Spinal cord (tissue), 10 donors: ENCODE data around the gene CASQ2. TPM values are rescaled to one million over a fixed set of nuclear protein-coding genes. Genes with fewer than 3 reads are reported as not detected.
"Not testable (repeated sequence)": the region's sequence is repeated elsewhere in the genome, so short reads cannot be mapped to it uniquely, and the experiment has no call there.

Experiments used
- DNase-seq, 6 donors: peaks; one replicate each; pipeline versions ENCODE4 v3.0.0 to v3.0.0-alpha.2; 2013 to 2015; ENCODE audit warnings: low spot score in 6 of 6, low read depth in 4 of 6
- H3K27ac ChIP-seq: one replicate; pipeline ENCODE4 v1.5.1; 2013; ENCODE audit warnings: low read depth, low read length, control low read depth
- H3K27me3 ChIP-seq: one replicate; pipeline ENCODE4 v1.6.1; 2013; ENCODE audit warnings: low read length; ENCODE audit not compliant: control insufficient read depth, insufficient read depth
- H3K36me3 ChIP-seq: one replicate; pipeline ENCODE4 v1.6.1; 2013; ENCODE audit warnings: low read length; ENCODE audit not compliant: control insufficient read depth, insufficient read depth
- H3K4me1 ChIP-seq: one replicate; pipeline ENCODE4 v1.6.1; 2013; ENCODE audit warnings: low read length; ENCODE audit not compliant: control insufficient read depth, insufficient read depth
- H3K4me3 ChIP-seq: one replicate; pipeline ENCODE4 v1.5.1; 2013; ENCODE audit warnings: low read depth, low read length, control low read depth
- H3K9me3 ChIP-seq: one replicate; pipeline ENCODE4 v1.6.1; 2013; ENCODE audit warnings: low read length; ENCODE audit not compliant: control insufficient read depth, insufficient read depth
- WGBS: methylation state at CpG from one replicate; pipeline ENCODE4 v1.1.5; 2013; ENCODE audit warnings: missing lambda C conversion rate; ENCODE audit not compliant: insufficient coverage; 5-methylcytosine and 5-hydroxymethylcytosine counted together
- polyA plus RNA-seq, 2 donors: library from polyadenylated mRNA; unstranded; fragments of 120-200 nt; gene quantifications; one replicate each; pipeline ENCODE4 v1.2.1, GENCODE V29; 2013; ENCODE audit not compliant: insufficient read length in 2 of 2
- total RNA-seq, 2 donors: library from RNA; depleted of rRNA in 1 of 2; stranded (reverse); fragments of 120-200 nt in 1 of 2; fragments of >200 nt in 1 of 2; gene quantifications; one replicate each; pipeline versions ENCODE4 v1.2.3 to v1.2.4, GENCODE V29; 2013 to 2014
- donor health status: healthy.

The CASQ2 gene
- total and polyA plus RNA-seq, 4 donors, result 1.1 to 3.1 (median 1.4) TPM

GRCh38 chr1:115783311-115783710 is 14.8 kb upstream of the CASQ2 start:
- Histone ChIP-seq H3K4me3 (no peak overlapping the region), H3K36me3 (no peaks in the 10 kb centered on the region), H3K27ac (no peak overlapping the region), H3K27me3 (no peaks in the 10 kb centered on the region), H3K9me3 (no peaks in the 10 kb centered on the region), H3K4me1 (no peaks in the 10 kb centered on the region)
- DNase-seq, result no peak

GRCh38 chr1:115782571-115783281 is 14.2 kb upstream of the CASQ2 start:
- H3K4me3 ChIP-seq, result no peak overlapping the region
- no peaks in the 10 kb centered on the region for H3K4me1 ChIP-seq
- H3K27me3 ChIP-seq, result no peaks in the 10 kb centered on the region
- no peak overlapping the region for H3K27ac ChIP-seq
- no peaks in the 10 kb centered on the region for H3K36me3 ChIP-seq
- no peaks in the 10 kb centered on the region for H3K9me3 ChIP-seq
- WGBS, result no CpG with 5 or more reads among the region's 1 CpG
- no peak for DNase-seq

- no peak overlapping the region for H3K27ac ChIP-seq
- no peaks in the 10 kb centered on the region for H3K9me3 ChIP-seq
- H3K27me3 ChIP-seq, result no peaks in the 10 kb centered on the region
- WGBS, result 100% methylated on average over 1 of the region's 3 CpGs
- no peaks in the 10 kb centered on the region for H3K36me3 ChIP-seq
- H3K4me3 ChIP-seq, result no peak overlapping the region
- H3K4me1 ChIP-seq, result no peaks in the 10 kb centered on the region
- no peak for DNase-seq
Measured at GRCh38 chr1:115781851-115782250, 13.3 kb upstream of the CASQ2 start.

- DNase-seq, result no peak
- no peak overlapping the region for H3K27ac ChIP-seq
- WGBS, result no CpG with 5 or more reads among the region's 1 CpG
Measured at GRCh38 chr1:115781343-115781742, 12.8 kb upstream of the CASQ2 start.

GRCh38 chr1:115780655-115781054 is 12.1 kb upstream of the CASQ2 start:
- not testable (repeated sequence) for H3K4me3 ChIP-seq, H3K27me3 ChIP-seq, H3K36me3 ChIP-seq, H3K27ac ChIP-seq, H3K9me3 ChIP-seq, H3K4me1 ChIP-seq, DNase-seq
- no CpG with 5 or more reads among the region's 2 CpGs for WGBS

More at GRCh38 chr1:115781343-115781742, 12.8 kb upstream of the CASQ2 start:
- Histone ChIP-seq H3K4me1 (no peaks in the 10 kb centered on the region), H3K4me3 (no peak overlapping the region), H3K27me3 (no peaks in the 10 kb centered on the region), H3K9me3 (no peaks in the 10 kb centered on the region), H3K36me3 (no peaks in the 10 kb centered on the region)

GRCh38 chr1:115779075-115779474 is 10.6 kb upstream of the CASQ2 start:
- H3K4me3 ChIP-seq, H3K27me3 ChIP-seq, H3K27ac ChIP-seq, DNase-seq, H3K9me3 ChIP-seq, H3K36me3 ChIP-seq, H3K4me1 ChIP-seq: not testable (repeated sequence)
- no CpG with 5 or more reads among the region's 1 CpG for whole genome bisulfite sequencing

GRCh38 chr1:115771847-115772457 is 3.4 kb upstream of the CASQ2 start:
- peak; percentile 65 to 92 (median 70) for DNase-seq
- H3K4me3 ChIP-seq, result no peak overlapping the region
- no peaks in the 10 kb centered on the region for H3K27me3 ChIP-seq
- WGBS, result 44% methylated on average over 8 of the region's 10 CpGs
- no peak overlapping the region for H3K27ac ChIP-seq
- no peaks in the 10 kb centered on the region for H3K9me3 ChIP-seq
- H3K36me3 ChIP-seq, result no peaks in the 10 kb centered on the region
- peaks cover 8% of the 10 kb centered on the region for H3K4me1 ChIP-seq

- Histone ChIP-seq H3K4me3 (no peak overlapping the region), H3K9me3 (no peaks in the 10 kb centered on the region), H3K27ac (no peak overlapping the region), H3K4me1 (peaks cover 8% of the 10 kb centered on the region), H3K36me3 (no peaks in the 10 kb centered on the region), H3K27me3 (no peaks in the 10 kb centered on the region)
- DNase-seq, result no peak
- WGBS, result 63% methylated on average over 11 of the region's 14 CpGs
Measured at GRCh38 chr1:115771094-115771846, 2.8 kb upstream of the CASQ2 start.

- 95% methylated on average over 4 of the region's 4 CpGs for WGBS
- H3K36me3 ChIP-seq, result no peaks in the 10 kb centered on the region
- H3K4me1 ChIP-seq, result peaks cover 8% of the 10 kb centered on the region
- H3K9me3 ChIP-seq, result no peaks in the 10 kb centered on the region
- H3K27me3 ChIP-seq, result no peaks in the 10 kb centered on the region
- no peak for DNase-seq
- H3K4me3 ChIP-seq, result no peak overlapping the region
- no peak overlapping the region for H3K27ac ChIP-seq
Measured at GRCh38 chr1:115767403-115767802, 1.1 kb downstream of the CASQ2 start.
